Fibroblast of lung (primary cell): ENCODE measurements around the gene CNR1. TPM values are rescaled to one million over a fixed set of nuclear protein-coding genes. Genes with fewer than 3 reads are reported as not detected.

Experiments used
- DNase-seq, 2 donors: peaks; one replicate each; pipeline versions ENCODE4 v3.0.0 to v3.0.0-alpha.2; 2010; ENCODE audit warnings: low read depth in 2 of 2
- H2AFZ ChIP-seq: 2 replicates; pipeline ENCODE4 v1.5.1; 2012; ENCODE audit warnings: low read length, control low read depth, inconsistent platforms
- H3K27ac ChIP-seq: 2 replicates; pipeline ENCODE4 v1.5.1; 2011; ENCODE audit warnings: low read length, control low read depth; ENCODE audit not compliant: insufficient read depth
- H3K27me3 ChIP-seq: 2 replicates; pipeline ENCODE4 v1.5.1; 2011; ENCODE audit warnings: mild to moderate bottlenecking, low read length; ENCODE audit not compliant: control insufficient read depth, insufficient read depth
- H3K36me3 ChIP-seq: 2 replicates; pipeline ENCODE4 v1.5.1; 2011; ENCODE audit warnings: low read length; ENCODE audit not compliant: control insufficient read depth, insufficient read depth
- H3K4me1 ChIP-seq: 2 replicates; pipeline ENCODE4 v1.5.1; 2011; ENCODE audit warnings: low read length; ENCODE audit not compliant: control insufficient read depth, insufficient read depth; ENCODE audit errors: extremely low read depth
- H3K4me2 ChIP-seq: 2 replicates; pipeline ENCODE4 v1.5.1; 2011; ENCODE audit warnings: low read length, control low read depth; ENCODE audit not compliant: insufficient read depth; ENCODE audit errors: extremely low read depth
- H3K4me3 ChIP-seq, 4 experiments: fragments of 200-600 bp in 1 of 4; sonication (generic) in 1 of 4; replicated peaks in 1 of 4; 2 replicates each; pipeline ENCODE4 v1.5.1; 2011 to 2016; ENCODE audit warnings: low read length in 4 of 4, low read depth in 3 of 4, mild to moderate bottlenecking in 3 of 4, control low read depth in 2 of 4, inconsistent platforms in 1 of 4, mixed read lengths in 1 of 4; ENCODE audit not compliant: insufficient read depth in 1 of 4; ENCODE audit errors: control extremely low read depth in 1 of 4
- H3K79me2 ChIP-seq: 2 replicates; pipeline ENCODE4 v1.5.1; 2012; ENCODE audit warnings: mild to moderate bottlenecking, low read length, inconsistent platforms; ENCODE audit not compliant: control insufficient read depth, insufficient read depth
- H3K9ac ChIP-seq: 2 replicates; pipeline ENCODE4 v1.5.1; 2011; ENCODE audit warnings: mild to moderate bottlenecking, low read length, control low read depth; ENCODE audit not compliant: insufficient read depth
- H3K9me3 ChIP-seq: 2 replicates; pipeline ENCODE4 v1.5.1; 2012; ENCODE audit warnings: low read depth, low read length; ENCODE audit not compliant: control insufficient read depth, insufficient read depth
- H4K20me1 ChIP-seq: 2 replicates; pipeline ENCODE4 v1.5.1; 2011; ENCODE audit warnings: low read length; ENCODE audit not compliant: control insufficient read depth, insufficient read depth; ENCODE audit errors: extremely low read depth
- CTCF ChIP-seq, 2 donors: IDR thresholded peaks in 1 of 2; conservative IDR thresholded peaks in 1 of 2; 1 replicate in 1 of 2; 2 replicates in 1 of 2; pipeline ENCODE4 v1.5.1; 2011 to 2012; ENCODE audit warnings: low read length in 2 of 2, control low read depth in 1 of 2, inconsistent platforms in 1 of 2, low read depth in 1 of 2, mild to moderate bottlenecking in 1 of 2
- EZH2 ChIP-seq: IDR thresholded peaks from 2 replicates; pipeline ENCODE4 v1.5.1; 2012; ENCODE audit warnings: low read length, control low read depth, mild to moderate bottlenecking; ENCODE audit errors: missing control alignments
- polyA minus RNA-seq: library from RNA; depleted of rRNA, polyadenylated mRNA; stranded (reverse); fragments of >200 nt; gene quantifications from 2 replicates; pipeline ENCODE4 v1.2.3, GENCODE V29; 2011; ENCODE audit warnings: low replicate concordance
- polyA plus RNA-seq, 2 donors: library from polyadenylated mRNA; depleted of rRNA in 1 of 2; stranded (reverse) in 1 of 2; unstranded in 1 of 2; fragments of >200 nt; gene quantifications; 2 replicates each; pipeline ENCODE4 v1.2.1, GENCODE V29; 2011 to 2012; ENCODE audit warnings: missing spikeins in 1 of 2
- total RNA-seq: library from RNA; depleted of rRNA; stranded (reverse); fragments of >200 nt; gene quantifications from 2 replicates; pipeline ENCODE4 v1.2.1, GENCODE V29; 2014

The CNR1 gene
- total RNA-seq (under 0.01 TPM in 1 of 2 replicates, not detected in the other), polyA plus RNA-seq (not detected in 2 replicates), polyA minus RNA-seq (not detected in 2 replicates)
- not detected in 2 replicates for polyA plus RNA-seq (2012)

- H3K9ac ChIP-seq, result no peak within 1 kb of the TSS
- peak within 1 kb of the TSS in 3 of 4 experiments; percentile 17 to 53 (median 42) for H3K4me3 ChIP-seq
- H3K36me3 ChIP-seq, result no peaks in the 10 kb centered on the region
- H3K4me2 ChIP-seq, result peak within 1 kb of the TSS; percentile 57
- no peaks in the 10 kb centered on the region for H4K20me1 ChIP-seq
- no peaks in the 10 kb centered on the region for H3K9me3 ChIP-seq
- no peak within 1 kb of the TSS for H3K27ac ChIP-seq
- peak; percentile 2 to 39 for DNase-seq
- H3K27me3 ChIP-seq, result peaks cover 33% of the 10 kb centered on the region
- H3K79me2 ChIP-seq, result no peaks in the 10 kb centered on the region
- H2AFZ ChIP-seq, result peak within 1 kb of the TSS; percentile 15
- no peaks in the 10 kb centered on the region for H3K4me1 ChIP-seq
- TF ChIP-seq CTCF (conservative IDR thresholded peaks at IDR 0.05 in 1 of 2, IDR thresholded peaks at IDR 0.05 in 1 of 2; ENCODE audit: low read depth in 1 of 2, low read length in 2 of 2), result no peak
- TF ChIP-seq EZH2, result no peak
These were observed at the start of gene CNR1 for GRCh38 chr6:88165844-88166492. CNR1 (minus strand) TSS chr6:88166347; CDS start chr6:88145274, 21,073 bp downstream.

- H3K27me3 ChIP-seq, result no peaks in the 10 kb centered on the region
- H3K4me1 ChIP-seq, result no peaks in the 10 kb centered on the region
- H3K4me2 ChIP-seq, result no peak overlapping the region
- TF ChIP-seq CTCF (conservative IDR thresholded peaks at IDR 0.05 in 1 of 2, IDR thresholded peaks at IDR 0.05 in 1 of 2; ENCODE audit: low read depth in 1 of 2, low read length in 2 of 2) (no peak), EZH2 (no peak)
- H3K4me3 ChIP-seq, result no peak overlapping the region
- no peaks in the 10 kb centered on the region for H3K9me3 ChIP-seq
- no peak overlapping the region for H2AFZ ChIP-seq
- no peak overlapping the region for H3K9ac ChIP-seq
- no peak for DNase-seq
- H4K20me1 ChIP-seq, result no peaks in the 10 kb centered on the region
- H3K79me2 ChIP-seq, result no peaks in the 10 kb centered on the region
- H3K36me3 ChIP-seq, result no peaks in the 10 kb centered on the region
- no peak overlapping the region for H3K27ac ChIP-seq
These were observed 45.3 kb upstream of the CNR1 start for GRCh38 chr6:88211446-88211845.

- no peak overlapping the region for H3K27ac ChIP-seq
- no peaks in the 10 kb centered on the region for H3K4me1 ChIP-seq
- no peak overlapping the region for H3K4me2 ChIP-seq
- H3K9ac ChIP-seq, result no peak overlapping the region
- TF ChIP-seq EZH2, result no peak
- TF ChIP-seq CTCF (conservative IDR thresholded peaks at IDR 0.05 in 1 of 2, IDR thresholded peaks at IDR 0.05 in 1 of 2; ENCODE audit: low read depth in 1 of 2, low read length in 2 of 2), result no peak
- H4K20me1 ChIP-seq, result no peaks in the 10 kb centered on the region
- no peaks in the 10 kb centered on the region for H3K9me3 ChIP-seq
- no peaks in the 10 kb centered on the region for H3K79me2 ChIP-seq
- DNase-seq, result no peak
- no peak overlapping the region for H3K4me3 ChIP-seq
- no peaks in the 10 kb centered on the region for H3K27me3 ChIP-seq
- H2AFZ ChIP-seq, result no peak overlapping the region
- no peaks in the 10 kb centered on the region for H3K36me3 ChIP-seq
These were observed 43.2 kb upstream of the CNR1 start for GRCh38 chr6:88209301-88209700.
